HG03159 (cell line): Measurements from ENCODE around the gene CNOT10.
"Not testable (repeated sequence)": the region's sequence is repeated elsewhere in the genome, so short reads cannot be mapped to it uniquely, and the experiment has no call there.

Source experiments
- ATAC-seq: cut with Tn5 transposase; IDR thresholded peaks from one replicate; pipeline ENCODE4 v1.9.1; 2021; ENCODE audit warnings: mild to moderate bottlenecking, moderate library complexity; ENCODE audit not compliant: unreplicated experiment

Gene CNOT10, protein sequence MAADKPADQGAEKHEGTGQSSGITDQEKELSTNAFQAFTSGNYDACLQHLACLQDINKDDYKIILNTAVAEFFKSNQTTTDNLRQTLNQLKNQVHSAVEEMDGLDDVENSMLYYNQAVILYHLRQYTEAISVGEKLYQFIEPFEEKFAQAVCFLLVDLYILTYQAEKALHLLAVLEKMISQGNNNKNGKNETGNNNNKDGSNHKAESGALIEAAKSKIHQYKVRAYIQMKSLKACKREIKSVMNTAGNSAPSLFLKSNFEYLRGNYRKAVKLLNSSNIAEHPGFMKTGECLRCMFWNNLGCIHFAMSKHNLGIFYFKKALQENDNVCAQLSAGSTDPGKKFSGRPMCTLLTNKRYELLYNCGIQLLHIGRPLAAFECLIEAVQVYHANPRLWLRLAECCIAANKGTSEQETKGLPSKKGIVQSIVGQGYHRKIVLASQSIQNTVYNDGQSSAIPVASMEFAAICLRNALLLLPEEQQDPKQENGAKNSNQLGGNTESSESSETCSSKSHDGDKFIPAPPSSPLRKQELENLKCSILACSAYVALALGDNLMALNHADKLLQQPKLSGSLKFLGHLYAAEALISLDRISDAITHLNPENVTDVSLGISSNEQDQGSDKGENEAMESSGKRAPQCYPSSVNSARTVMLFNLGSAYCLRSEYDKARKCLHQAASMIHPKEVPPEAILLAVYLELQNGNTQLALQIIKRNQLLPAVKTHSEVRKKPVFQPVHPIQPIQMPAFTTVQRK

DNA sequence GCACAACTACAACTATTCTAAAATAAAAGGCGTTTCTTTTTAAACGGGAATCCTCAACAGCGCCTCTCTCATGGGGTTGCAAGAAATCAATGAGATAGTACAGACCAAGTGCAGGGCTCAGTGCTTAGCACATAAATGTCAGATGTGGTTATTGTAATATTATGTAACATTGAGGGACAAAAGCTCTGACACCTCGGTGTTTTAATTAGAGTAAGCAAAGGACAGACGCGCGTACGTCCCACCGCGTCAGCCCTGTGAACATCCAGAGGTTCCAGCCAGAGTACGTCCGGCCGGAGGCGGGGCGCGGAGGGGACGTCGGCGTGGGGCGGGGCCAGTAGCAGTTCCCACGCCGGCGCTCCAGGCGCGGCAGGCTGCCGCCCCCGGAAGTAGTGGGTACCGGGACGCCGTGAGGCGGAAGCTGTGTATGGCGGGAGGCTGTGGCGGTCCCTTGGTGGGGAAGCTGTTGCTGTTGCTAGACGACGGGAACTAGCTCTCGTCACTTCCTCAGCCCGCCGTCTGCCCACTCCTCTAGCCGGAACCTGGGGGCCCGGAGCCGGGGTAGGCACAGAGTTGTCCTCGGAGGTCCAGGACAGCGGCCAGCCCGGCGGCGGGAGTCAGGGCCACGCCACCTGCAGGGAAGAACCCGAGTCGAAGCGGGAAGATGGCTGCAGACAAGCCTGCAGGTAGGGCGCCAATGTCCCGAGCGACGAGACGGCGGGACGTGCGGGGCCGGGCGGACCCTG, at the start of gene CNOT10:
Gene CNOT10, plus strand, starts transcription at position 389 of the 743 bp plus-strand sequence. Its CDS starts 273 bp downstream, at position 662.
- peak; percentile 98 for ATAC-seq

DNA sequence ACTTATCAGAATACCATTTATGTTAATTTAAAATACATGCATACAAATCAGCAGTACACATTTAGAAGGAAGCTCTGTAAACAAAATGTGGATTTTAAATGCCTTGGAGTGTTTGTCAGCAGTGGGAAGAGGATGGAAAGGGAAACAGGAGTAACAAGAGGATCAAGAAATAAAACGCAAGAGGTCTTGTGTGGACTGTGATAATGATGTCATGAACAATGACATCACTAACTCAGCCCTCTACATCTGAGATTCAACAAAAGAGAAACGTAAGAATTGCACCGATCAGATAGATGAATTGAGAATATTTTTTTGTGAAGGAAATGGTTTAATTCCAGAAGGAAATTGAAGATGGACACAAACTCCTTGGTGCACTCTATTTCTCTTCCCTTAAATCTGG, 44.0 kb upstream of the CNOT10 start:
- no peak for ATAC-seq

DNA sequence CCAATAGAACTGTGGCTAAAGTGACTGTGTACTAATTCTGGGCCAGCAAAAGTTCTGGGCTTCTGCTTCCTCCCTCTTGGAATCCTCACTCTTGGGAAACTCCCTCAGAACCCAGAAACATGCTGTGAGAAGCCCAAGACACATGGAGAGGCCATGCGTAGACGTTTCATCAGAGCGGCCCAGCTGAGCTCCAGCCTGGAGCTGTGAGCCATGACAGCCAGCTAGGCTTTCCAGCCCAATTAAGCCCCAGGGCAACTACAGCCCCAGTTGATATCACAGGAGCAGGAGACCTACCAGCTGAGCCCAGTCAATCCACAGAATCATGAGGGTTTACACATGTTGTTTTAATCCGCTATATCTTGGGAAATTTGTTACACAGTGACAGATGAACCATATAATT, 43.6 kb upstream of the CNOT10 start:
- no peak for ATAC-seq

DNA sequence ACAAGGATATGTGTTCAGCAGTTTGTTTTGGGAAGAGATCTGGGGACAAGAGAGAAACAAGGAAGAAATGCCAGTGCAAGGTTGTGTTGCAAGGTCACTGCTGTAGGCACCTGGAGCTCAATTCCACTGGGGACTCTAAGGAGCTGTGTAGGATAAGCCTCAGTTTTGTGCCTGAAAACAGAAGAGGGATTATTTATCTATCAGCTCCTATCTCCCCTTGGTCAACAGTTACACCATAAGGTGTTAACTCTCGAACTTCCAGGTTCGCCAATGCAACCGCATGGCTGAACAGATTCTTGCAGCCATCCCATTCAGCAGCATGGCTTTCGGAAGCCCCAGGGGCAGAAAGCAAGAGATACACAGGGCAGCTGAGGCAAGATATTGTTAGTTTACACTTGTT, 41.6 kb upstream of the CNOT10 start:
- no peak for ATAC-seq

DNA sequence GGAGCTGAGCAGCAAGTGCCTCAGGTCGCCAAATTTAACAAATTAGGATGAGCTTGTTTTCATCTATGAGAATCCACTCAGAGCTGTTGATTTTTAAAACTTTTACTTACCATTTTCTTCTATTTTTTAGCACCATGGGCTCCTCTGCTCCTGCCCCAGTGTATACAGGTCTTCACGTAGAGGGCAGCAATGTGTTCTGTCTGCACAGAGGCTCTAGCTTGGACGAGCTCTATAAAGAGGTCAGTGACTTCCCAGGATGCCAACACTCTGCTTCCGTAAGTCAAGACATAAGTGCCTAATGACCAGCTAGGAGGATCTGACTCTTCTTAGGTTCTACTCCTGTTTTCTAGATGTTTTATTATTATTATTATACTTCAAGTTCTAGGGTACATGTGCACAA, 41.2 kb upstream of the CNOT10 start:
- ATAC-seq: no peak

DNA sequence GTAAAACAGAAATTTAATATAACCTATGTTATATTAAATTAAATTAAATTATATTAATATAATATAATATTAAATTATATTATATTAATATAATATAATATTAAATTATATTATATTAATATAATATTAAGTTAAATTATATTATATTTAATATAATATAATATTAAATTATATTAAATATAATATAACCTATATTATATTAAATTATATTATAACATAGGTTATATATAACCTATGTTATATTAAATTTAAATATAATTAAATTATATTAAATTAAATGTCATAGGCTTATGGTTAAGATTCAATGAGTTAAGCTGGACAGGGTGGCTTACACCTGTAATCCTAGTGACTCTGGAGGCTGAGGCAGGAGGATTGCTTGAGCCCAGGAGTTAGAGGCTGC, 40.6 kb upstream of the CNOT10 start:
- no peak for ATAC-seq

DNA sequence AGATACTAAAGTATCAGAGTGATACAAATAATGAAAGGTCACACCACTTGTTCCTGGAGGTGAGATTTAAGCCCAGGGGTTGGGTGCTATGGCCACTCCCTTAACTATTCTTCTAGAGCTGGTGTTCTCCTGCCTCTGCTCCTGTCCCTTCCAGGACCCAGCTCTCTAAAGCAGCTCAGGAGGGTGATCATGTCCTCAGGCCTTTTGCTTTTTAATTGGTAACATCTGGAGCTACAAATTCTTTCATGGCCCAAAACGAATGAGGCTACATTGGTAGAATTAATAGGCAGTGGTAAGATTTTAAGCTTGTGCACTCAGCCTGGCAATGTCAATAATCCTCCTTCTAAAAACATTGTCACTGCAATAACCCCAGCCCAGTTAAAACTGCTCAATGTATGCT, 38.2 kb upstream of the CNOT10 start:
- no peak for ATAC-seq

DNA sequence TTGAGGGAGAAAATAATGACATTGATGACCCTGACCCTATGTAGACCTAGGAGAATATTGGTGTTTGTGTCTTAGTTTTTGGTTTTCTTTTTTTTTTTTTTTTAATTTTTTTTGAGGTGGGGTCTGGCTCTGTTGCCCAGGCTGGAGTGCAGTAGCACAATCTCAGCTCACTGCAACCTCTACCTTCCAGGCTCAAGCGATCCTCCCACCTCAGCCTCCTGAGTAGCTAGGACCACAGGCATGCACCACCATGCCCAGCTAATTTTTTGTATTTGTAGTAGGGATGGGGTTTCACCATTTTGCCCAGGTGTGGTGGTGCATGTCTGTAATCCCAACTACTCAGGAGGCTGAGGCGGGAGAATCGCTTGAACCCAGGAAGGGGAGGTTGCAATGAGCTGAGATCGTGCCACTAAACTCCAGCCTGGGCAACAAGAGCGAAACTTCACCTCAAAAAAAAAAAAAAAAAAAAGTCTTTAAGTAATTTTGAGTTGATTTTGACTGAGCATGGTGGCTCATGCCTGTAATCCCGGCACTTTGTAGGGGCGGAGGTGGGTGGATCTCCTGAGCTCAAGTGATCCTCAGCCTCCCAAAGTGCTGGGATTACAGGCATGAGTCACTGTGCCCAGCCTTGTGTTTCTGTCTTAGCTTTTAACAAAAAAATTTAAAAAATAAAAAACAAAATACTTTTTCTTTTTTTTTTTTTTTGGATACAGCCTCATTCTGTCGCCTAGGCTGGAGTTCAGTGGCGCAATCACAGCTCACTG, 32.5 kb upstream of the CNOT10 start:
- not testable (repeated sequence) for ATAC-seq

DNA sequence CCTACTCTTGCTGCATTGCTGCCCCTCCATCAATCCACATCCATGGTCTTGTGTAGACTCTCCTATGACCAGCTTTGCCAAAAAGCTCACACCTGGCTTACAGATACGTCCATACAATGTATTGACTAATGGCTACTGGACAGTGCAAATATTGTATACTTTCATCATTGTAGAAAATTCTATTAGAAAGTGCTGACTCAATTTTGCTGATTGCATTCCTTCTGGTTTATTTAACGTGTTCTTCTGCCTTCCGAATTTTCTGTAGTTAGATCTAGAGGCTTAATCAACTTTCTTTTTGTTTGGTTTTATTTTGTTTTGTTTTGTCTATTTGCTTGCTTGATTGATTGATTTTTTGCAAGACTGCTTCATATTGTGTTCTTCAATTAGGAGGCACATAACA, 29.8 kb upstream of the CNOT10 start:
- no peak for ATAC-seq

DNA sequence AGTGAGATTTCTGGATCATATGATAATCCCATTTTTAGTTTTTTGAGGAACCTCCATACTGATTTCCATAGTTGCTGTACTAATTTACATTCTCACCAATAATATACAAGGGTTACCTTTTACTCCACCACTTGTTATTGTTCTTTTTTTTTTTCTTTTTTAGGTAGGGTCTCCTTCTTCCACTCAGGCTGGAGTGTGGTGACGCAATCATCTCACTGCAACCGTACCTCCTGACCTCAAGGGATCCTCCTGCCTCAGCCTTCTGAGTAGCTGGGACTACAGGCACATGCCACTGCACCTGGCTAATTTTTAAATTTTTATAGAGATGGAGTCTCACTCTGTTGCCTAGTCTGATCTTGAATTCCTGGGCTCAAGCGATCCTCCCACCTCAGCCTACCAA, 24.4 kb upstream of the CNOT10 start:
- no peak for ATAC-seq

DNA sequence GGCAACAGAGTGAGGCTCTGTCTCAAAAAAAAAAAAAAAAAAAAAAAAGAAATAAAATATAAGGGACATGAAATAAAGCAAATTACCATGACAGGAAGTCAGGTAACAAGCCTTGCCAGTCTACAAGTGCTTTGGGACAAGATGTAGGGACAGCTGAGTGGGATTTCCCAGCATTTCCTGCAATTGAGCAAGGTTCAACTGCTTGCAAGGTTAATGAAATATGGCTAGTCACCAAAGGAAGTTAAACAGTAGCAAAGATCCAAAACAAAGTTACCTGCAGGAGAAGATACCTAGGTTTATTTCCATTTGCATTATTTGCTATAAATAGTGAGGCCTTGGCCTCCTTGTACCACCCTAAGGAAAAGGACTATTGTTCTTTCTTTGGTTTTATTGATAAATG, 22.3 kb upstream of the CNOT10 start:
- ATAC-seq: no peak

DNA sequence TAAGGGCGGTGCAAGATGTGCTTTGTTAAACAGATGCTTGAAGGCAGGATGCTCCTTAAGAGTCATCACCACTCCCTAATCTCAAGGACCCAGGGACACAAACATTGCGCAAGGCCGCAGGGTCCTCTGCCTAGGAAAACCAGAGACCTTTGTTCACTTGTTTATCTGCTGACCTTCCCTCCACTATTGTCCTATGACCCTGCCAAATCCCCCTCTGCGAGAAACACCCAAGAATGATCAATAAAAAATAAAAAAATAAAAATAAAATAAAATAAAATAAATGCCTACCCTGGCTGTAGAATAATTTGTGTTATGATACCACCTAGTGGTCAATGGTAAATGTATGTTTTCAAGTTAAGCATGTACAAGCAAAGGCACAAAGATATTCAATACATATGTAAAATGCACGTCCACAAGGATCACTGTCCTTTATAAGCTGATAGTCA, 20.3 kb upstream of the CNOT10 start:
- not testable (repeated sequence) for ATAC-seq

DNA sequence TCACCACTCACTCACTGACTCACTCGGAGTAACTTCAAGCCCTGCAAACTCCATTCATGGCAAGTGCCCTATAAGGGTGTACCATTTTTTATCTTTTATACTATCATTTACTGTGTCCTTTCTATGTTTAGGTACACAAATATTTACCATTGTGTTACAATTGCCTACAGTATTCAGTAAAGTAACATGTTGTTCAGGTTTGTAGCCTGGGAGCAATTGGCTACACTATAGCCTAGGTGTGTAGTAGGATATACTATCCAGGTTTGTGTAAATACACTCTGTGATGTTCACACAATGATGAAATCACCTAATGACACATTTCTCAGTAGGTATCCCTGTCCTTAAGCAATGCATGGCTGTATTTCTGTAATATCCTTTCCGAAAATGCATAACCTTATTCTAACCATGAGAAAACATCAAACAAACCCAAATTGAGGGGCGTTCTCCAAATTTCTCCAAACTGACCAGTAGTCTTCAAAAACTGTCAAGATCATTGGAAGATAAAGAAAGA, 17.9 kb upstream of the CNOT10 start:
- no peak for ATAC-seq

DNA sequence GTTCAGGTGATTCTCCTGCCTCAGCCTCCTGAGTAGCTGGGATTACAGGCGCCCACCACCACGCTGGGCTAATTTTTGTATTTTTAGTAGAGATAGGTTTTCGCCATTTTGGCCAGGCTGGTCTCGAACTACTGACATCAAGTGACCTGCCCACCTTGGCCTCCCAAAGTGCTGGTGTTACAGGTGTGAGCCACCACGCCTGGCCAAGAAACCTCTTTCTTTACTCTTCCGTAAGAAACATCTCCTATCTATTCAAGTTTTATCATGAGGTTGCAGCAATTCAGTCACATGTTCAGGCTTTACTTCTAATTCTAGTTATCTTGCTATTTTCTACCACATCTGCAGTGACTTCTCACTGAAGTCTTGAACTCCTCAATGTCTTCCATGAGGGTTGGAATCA, 15.8 kb upstream of the CNOT10 start:
- ATAC-seq: not testable (repeated sequence)

DNA sequence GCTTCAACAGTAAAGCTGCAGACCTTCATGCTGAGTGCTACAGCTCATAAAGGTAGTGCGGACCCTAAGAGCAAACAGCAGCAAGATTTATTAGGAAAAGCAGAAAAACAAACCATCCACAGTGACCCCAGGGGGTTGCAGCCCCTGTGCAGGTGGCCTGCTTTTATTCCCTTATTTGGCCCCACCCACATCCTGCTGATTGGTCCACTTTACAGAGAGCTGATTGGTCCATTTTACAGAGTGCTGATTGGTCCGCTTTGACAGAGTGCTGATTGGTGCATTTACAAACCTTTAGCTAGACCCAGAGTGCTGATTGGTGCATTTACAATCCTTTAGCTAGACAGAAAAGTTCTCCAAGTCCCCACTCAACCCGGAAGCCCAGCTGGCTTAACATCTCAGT, 11.3 kb upstream of the CNOT10 start:
- not testable (repeated sequence) for ATAC-seq

DNA sequence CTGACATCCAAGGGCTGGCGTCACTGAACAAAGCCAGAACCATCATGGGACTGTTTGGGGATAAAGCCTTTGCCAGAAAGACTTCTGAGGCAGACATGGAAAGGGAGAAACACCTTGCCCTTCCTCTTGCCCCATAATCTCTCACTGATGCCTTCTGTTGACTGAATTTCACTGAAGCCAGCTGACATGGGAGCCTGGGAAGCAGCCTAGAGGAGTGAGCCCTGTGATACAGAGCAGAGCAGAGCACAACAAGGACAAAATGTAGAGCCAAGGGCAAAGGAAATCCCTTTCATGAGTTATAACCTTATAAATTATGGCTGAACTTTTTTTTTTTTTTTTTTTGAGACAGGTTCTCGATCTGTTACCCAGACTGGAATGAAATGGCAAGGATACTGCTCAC, 9.8 kb upstream of the CNOT10 start:
- no peak for ATAC-seq

DNA sequence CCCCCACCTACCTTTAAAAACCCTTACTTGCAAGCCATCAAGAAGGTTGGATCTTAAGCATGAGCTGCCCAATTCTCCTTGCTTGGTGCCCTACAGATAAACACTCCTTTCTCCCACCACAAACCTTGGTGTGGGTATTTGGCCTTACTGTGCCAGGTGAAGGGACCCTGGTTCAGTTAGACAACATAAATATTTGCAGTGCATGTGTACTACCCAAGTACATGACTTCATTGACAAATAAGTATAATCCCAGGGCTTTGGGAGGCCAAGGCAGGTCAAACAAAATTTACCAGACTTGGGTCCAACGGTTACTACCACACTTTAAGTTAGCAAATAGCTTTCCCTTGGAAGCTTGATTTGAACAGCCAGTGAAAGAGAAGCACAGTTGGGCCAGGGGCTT, 9.3 kb upstream of the CNOT10 start:
- no peak for ATAC-seq

DNA sequence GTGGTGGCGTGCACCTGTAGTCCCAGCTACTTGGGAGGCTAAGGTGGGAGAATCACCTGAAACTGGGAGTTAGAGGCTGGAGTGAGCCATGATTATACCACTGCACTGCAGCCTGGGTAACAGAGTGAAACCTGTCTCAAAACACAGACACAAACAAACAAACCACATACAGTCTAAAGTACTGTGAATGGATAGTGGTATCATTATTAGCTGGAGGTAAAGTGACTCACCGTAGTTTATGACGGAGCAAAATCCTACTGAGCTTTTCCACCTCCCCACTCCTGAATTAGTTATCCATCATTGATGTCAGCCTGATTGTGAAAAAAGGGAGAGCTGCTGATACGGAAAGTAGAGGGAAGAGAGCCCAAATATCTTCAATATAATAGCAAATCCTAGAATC, 3.2 kb upstream of the CNOT10 start:
- ATAC-seq: no peak

DNA sequence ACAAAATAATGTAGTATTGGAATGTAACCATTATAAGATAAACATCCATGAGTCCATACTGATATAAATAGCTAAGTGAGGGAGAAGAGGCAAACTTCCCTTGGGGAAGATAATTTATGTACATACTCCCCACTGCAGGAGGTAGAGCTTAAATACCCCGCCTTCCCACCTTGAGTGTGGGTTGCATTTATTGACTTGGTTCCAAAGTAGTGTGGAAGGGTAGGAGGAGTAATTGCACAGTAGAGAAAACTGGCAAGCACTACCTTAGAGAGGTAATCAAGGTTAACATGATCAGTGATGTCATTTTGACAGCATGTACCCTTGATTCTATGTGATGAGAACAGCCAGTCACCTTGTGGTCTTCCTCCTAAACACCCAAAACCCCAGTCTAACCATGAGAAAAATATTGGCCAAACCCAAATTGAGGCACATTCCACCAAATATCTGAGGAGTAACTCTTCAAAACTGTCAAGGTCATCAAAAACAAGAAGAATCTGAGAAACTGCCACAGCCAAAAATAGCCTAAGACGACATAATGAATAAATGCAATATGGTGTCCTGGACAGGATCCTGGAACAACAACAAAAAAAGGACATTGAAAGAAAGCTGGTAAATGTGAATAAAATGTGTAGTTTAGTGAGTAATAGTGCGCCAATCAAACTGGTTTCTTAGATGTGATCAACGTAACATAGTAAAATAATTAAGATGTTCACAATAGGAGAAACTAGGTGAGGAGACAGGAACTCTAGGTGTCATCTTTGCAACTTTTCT, 774 bp upstream of the CNOT10 start:
- no peak for ATAC-seq
